ENCODE measurements around the gene UBA52.

UBA52 gene

DNA sequence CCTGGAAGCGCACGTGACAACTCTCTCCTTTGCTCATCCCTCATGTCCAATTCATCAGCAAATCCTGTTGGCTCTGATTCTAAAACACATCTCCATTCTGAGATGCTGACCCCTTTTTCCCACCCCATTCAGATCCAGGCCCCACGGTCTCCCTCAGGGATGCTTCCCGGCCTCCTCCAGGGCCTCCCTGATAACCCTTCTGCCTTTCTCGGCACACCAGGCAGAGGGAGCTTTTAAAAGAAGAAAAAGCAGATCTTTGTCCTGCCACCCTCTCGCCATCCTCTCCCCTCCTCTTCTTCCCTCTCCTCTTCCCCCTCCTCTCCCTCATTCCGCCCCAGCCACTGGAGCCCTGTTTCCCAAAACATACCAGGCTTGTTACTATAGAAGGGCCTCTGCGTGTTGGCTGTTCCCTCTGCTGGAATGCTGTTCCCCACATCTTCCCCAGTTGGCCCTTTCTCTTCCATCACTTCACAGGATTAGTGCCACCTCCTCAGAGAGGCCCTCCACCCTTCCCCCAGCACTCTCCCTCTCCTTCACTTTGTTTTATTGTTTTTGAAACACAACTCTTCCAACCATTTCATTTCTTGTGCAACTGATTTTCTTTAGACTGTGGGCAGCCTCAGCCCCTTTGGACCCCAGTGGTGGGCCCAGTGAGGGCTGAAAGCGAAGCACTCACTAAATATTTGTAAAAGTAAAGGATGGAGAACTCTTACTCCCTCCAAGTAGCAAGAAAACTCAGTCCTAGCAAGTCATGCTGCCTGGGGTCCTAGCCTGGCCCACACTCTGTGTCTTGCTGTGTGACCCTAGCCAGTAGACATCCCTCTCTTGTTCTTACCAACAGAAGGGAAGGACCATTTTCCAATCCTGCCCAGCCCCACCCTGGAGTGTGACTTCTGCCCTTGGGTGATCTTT lies 37.4 kb downstream of the UBA52 start:
- DNase-seq: no peak

DNA sequence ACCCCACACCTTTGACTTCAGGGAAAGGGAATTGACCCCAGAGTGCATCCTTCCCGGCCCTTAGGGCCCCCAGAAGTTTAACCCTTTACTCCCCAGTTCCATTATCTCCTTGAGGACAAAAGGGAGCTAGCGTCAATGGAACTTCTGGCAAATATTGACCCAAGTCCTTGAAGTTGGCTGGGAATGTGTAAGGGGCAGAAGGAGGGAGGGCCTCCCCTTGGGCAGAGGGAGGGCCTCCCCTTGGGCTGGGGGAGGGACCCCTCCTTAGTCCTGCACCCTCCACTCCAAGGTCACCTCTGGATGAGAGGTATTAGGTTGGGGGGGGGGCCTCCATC lies 38.0 kb downstream of the UBA52 start:
- no peak for DNase-seq

DNA sequence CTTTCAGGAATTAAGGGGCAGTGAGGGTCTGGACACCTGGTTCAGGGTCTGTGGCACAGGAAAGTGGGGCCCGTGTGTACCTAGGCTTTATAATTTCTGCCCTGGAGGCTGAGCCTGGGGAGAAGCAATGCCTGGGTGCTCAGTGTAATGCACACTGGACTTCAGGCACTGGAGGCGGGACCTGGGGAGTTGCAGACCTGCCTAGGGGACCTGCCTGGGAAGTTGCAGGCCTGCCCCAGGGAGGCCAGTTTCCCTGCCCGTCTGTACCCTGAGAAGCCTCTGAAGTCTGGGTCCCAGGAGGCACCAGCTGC lies 38.5 kb downstream of the UBA52 start:
- no peak for DNase-seq

DNA sequence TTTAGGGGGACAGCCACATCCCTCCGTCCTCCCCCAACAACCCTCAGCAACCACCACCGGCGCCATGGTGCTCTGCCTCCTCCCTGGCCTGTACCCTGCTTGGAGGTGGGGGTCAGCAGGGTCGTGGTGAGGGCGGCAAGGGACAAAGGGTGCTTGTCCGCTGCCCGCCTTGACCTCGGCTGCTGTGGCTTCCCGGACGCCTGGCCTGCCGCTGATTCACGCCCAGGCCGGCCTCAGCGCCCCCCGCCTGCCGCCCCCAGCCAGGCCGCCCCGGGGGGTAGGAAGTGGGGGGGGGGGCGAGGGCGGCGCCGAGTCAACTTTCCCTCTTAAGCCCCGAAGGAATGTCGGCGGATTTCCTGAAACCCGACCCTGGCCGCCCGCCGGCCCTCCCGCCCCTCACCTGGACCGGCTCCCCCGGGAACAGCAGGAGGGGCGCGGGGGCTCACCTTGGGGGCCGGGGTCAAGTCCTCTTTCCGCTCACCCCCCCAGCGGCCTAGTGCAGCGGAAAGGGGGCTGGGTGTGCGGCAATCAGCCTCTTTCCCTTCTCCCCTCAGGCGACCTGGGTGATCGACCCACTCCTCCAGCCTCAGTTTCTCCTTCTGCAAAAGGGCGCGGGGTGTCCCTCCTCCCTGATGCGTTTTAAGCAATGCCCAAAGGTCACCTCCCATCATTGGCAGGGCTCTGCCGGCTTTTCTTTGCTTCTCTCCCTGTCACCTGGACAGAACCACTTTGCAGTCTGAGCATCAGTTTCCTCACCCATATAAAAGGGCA lies 39.1 kb downstream of the UBA52 start:
- DNase-seq: no peak

DNA sequence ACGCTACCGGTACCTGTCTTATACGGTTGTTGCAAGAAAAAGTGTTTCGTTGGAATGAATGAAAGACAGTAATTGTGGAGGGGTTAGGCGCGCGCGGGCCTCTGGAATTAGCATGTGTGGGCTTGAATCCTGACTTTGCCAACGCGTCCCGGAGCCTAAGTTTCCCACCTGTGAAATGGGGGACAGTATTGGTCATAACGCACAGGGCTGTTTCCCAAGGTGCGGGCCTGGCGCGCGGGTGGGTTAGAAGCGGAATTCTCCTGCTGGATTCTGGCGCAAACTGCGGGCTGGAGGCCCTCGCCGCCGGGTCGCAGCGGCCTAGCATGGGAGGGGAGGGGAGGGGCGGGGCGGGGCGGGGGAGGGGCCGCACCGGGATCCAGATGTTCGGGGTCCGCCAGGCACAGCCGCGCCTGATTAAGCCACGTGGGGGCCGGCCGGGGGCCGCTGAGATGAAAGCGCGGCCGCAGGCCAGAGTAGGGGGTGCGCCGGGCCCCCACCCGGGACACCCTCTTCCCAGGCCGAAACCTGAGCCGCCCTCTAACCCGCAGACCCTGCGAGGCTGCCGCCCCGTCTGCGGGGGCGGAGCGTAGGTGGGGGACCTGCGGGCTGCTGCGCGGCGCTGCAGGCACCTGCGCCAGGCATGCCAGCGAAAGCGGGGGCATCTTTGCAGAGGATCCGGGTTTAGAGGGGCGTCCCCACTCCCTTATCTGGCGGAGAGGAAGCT lies 39.8 kb downstream of the UBA52 start:
- no peak for DNase-seq

DNA sequence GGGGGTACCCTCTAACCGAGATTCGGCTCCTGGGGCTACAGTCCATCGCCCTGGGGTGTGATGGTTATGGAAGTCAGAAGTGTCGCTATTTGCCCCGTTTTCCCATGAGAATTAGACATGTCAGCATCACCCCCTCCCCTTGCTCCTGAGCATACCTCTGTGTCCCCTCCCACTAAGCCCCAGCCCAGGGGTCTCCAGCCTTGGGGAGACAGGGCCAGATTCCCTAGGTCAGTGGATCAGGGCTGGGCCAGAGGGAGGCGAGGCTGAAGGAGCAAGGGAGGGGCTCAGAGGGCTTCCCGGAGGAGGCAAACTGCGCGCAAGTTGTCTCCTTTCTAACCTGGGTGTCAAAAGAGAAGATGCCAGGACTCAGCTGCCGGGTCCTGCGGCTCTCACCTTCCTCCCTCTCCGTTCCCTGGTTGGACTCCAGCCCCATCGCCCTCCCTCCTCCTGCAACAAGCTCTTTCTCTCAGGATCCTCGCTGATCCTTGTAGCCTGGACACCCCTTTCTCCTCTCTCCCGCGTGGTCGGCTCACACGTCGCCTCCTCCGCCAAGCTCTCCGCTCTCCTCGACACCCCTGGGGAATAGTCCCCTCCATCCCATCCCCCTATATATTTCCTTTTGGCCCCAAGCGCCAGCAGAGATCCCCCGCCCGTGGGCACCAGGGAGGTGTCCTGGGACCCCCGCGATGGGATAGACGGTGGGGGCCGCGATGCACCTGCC lies 40.6 kb downstream of the UBA52 start:
- no peak for DNase-seq

DNA sequence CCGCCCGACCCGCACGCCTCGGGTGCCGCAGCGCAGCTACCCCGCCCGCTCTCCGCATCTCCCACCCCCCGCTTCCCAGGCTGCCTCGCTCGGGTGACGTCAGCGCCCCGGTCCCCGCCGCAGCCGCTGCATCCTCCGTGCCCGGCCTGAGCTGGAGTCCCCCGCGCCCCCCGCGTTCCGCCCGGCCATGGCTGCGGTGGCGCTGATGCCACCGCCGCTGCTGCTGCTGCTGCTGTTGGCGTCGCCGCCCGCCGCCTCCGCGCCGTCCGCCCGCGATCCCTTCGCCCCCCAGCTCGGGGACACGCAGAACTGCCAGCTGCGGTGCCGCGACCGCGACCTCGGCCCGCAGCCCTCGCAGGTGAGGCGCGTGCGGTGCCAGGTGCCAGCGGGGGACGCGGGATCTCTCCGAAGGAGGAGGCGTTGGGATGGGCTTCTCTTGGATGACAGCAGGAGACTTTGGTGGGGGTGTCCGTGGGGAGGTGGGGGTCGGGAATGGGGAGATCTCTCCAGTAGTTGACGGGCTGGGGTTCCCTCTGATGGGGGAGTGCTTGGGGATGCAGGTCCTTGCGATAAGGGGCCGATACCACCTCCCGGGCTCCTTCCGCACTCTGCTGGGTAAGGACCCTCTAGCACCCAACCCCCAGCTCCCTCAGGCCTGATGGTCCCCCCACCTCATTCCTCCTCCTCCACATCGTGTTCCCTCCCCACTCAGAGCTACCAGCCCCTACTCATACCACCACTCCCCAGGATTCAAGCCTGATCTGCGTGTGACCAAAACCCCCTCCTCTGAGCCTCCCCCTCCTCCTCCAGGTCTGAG lies 41.3 kb downstream of the UBA52 start, which contains the start of gene TMEM59L:
TSS of gene TMEM59L (plus strand) at position 99 of the 817 bp plus-strand sequence. CDS start at position 188, 89 bp downstream.
- no peak for DNase-seq

DNA sequence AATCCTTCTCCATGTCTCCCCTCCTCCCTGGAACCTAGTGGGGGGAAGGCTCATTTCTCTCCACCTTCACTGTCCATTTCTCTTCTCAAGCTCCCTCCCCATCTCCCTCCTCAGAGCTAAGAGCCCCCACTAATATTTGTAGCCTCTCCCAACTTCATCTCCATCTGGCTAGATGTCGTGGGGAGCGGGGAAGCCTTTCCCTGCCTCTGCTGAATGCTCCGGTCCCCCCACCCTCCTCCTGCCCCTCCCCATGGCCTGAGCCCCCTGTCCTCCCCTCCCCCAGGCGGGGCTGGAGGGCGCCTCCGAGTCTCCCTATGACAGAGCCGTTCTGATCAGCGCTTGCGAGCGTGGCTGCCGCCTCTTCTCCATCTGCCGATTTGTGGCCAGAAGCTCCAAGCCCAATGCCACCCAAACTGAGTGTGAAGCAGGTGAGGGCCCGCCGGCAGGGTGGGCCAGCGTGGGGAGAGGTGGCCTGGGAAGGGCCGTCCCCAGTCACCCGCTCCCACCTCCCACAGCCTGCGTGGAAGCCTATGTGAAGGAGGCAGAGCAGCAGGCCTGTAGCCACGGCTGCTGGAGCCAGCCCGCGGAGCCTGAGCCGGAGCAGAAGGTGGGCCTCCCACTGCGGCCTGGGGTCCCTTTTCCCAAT lies 42.1 kb downstream of the UBA52 start:
- no peak for DNase-seq

DNA sequence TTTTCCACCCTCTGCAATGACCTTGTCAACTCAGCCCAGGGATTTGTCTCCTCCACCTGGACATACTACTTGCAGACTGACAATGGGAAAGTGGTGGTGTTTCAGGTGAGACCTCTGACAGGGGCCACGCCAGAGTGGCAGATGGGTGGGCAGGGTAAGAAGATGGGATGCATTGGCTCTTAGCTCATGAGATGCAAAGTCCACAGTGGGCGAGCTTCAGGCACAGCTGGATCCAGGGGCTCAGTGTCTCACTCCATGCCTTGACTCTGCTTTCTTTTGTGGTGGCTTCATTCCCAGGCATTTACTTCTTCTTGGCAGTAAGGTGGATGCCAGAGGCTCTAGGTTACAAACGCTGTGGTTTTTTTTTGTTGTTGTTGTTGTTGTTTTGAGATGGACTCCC lies 44.4 kb downstream of the UBA52 start:
- no peak for DNase-seq

DNA sequence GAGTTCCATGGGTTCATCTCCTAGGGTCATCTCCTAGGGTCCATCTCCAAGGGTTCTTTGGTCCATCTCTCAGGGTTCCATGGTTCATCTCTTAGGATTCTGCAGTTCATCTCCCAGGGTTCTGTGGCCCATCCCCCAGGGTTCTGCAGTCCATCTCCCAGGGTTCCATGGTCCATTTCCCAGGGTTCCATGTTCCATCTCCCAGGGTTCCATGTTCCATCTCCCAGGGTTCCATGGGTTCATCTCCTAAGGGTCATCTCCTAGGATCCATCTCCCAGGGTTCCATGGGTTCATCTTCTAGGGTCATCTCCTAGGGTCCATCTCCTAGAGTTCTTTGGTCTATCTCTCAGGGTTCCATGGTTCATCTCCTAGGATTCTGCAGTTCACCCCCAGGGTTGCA lies 45.9 kb downstream of the UBA52 start:
- DNase-seq: no peak

DNA sequence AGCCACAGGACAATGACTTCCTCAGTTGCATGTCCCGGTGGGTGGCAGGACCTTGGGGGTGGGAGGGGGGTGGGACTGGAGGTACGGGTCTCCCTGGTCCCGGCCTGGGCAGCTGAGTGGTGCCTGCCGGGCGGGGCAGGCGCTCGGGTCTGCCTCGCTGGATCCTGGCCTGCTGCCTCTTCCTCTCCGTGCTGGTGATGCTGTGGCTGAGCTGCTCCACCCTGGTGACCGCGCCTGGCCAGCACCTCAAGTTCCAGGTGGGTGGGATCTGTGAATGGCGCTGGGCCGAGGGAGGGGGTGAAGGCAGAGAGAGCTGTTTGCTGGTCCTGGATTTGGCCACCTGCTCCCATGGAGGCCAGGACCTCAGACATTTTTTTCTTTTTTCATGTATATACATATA lies 46.6 kb downstream of the UBA52 start:
- DNase-seq: no peak

DNA sequence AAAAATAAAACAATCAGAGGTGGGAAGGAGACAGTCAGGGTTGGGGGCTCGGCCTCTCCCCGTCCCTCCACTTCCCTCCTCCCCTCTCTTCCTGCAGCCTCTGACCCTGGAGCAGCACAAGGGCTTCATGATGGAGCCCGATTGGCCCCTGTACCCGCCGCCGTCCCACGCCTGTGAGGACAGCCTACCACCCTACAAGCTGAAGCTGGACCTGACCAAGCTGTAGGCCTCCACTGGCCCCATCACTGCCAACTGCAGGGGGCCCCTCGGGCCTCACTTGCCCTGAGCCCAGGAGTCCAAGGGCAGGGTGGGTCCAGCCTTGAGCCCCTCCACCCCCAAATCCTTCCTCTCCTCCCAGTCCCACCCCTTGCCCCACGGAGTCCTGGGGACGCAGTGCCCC lies 48.7 kb downstream of the UBA52 start:
- DNase-seq: no peak

DNA sequence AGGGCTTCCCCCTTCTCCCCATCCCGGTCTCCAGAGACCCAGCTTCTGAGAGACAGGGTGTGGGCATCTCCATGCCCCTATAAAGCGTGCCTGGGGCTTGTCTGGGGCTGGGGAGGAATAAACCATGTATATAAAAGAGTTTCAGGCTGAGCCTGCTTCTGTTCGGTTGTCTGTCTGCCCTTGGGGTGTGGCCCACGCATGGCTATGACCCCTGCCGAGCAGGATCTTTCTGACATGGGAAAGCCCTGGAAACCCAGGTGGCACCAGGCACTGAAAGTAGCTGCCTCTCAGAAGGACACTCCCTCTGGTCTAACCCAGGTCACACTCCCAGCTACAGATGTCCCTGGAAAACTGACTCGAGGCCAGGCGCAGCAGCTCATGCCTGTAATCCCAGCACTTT lies 49.2 kb downstream of the UBA52 start:
- DNase-seq: no peak

DNA sequence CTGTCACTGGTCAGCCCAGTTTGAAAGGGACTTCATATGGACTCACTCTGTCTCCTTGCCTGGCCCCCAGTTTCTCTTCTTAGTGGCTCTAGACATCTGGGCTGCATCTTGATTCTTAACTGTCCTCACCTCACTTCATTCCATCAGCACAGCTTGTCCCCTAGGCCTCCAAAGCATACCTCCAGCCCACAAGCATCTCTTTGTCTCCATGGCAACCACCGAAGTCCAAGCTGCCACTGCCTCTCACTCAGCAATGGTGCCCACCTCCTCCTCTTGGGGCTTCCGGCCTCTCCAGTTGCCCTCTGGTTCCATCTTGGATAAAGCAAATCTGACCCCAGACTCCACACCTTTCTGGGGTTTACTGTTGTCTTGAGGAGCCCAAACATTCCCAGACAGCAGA lies 55.2 kb downstream of the UBA52 start:
- DNase-seq: no peak

Data from stimulated activated CD4-positive, alpha-beta T cell treated with anti-CD3 and anti-CD28 coated beads, Interleukin-2, amount 100 ng/mL, for 48 hours (primary cell).